ENCODE results near the gene MBD3L5. TPM values are rescaled to one million over a fixed set of nuclear protein-coding genes. Genes with fewer than 3 reads are reported as not detected.

The MBD3L5 gene
- total RNA-seq, 1 experiment from 2014 or later = not detected

DNA sequence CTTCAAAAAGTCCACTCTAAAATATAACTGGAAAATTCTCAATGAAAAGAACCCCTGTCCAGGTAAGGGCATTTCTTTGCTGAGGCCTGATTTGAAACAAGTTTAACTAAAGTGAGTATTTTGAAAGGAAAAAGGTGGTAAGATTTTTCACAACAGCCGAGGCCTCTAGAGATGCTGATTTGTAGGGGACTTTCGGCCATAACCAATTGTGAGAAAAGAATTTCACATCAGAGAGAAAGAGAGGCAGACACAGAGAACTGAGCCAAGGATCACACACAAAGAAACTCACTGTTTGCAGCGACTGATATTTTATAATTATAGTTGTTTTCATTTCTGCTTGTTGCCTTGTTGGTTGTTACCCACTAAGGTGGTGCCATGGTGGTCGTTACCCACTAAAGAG, 33.6 kb upstream of the MBD3L5 start:
- no peak overlapping the region for H3T11ph ChIP-seq (ENCODE audit: low read length)
- no peak overlapping the region for H3K4me2 ChIP-seq (ENCODE audit: insufficient read depth, insufficient read length, low read length)
- no peaks in the 10 kb centered on the region for H3K79me1 ChIP-seq (ENCODE audit: insufficient read depth, low read depth, low read length, poor library complexity, severe bottlenecking)
- no peaks in the 10 kb centered on the region for H3K4me1 ChIP-seq (ENCODE audit: insufficient read depth, low read length)
- Mint-ChIP-seq H3K27ac (no peak overlapping the region), H3K4me1 (no peaks in the 10 kb centered on the region), H3K9me3 (peaks cover 81 to 85% of the 10 kb centered on the region in 2 experiments), H3K4me3 (no peak overlapping the region), H3K36me3 (ENCODE audit: insufficient read depth in 1 of 3, low read depth in 3 of 3) (peaks cover 7 to 44% (median 10%) of the 10 kb centered on the region in 3 experiments; a peak in 5 of 7 replicates), H3K27me3 (ENCODE audit: low read depth) (no peaks in the 10 kb centered on the region; the same call in 1 of the 2 replicates)
- no peak overlapping the region for H3K9ac ChIP-seq (ENCODE audit: extremely low read depth, insufficient read length, low read length)
- H3K23me2 ChIP-seq (ENCODE audit: insufficient read length, low read depth, low read length, poor library complexity, severe bottlenecking) = no peaks in the 10 kb centered on the region
- no peak overlapping the region for H3K27ac ChIP-seq (ENCODE audit: insufficient read length, low read depth, low read length)
- H2AK5ac ChIP-seq (ENCODE audit: insufficient read length, low read length) = no peak overlapping the region
- H3K23ac ChIP-seq (ENCODE audit: insufficient read length, low read depth, low read length) = no peak overlapping the region
- no peak overlapping the region for H3K56ac ChIP-seq (ENCODE audit: insufficient read length, low read depth, low read length)
- no peak overlapping the region for H2BK15ac ChIP-seq (ENCODE audit: low read depth, low read length)
- H4K5ac ChIP-seq (ENCODE audit: insufficient read length, low read depth, low read length) = no peak overlapping the region
- no peaks in the 10 kb centered on the region for H3K27me3 ChIP-seq (ENCODE audit: insufficient read depth, low read length)
- no peaks in the 10 kb centered on the region for H3K79me2 ChIP-seq (ENCODE audit: insufficient read depth, low read length)
- no peak for TF ChIP-seq CTCF (conservative IDR thresholded peaks at IDR 0.05)
- H2AFZ ChIP-seq (ENCODE audit: low read length) = no peak overlapping the region
- H4K8ac ChIP-seq (replicated peaks; ENCODE audit: insufficient read length, low read depth, low read length) = no peak overlapping the region
- no peak for DNase-seq
- no peak overlapping the region for H2BK12ac ChIP-seq (ENCODE audit: insufficient read length, low read depth, low read length)
- no peaks in the 10 kb centered on the region for H4K20me1 ChIP-seq (ENCODE audit: control insufficient read depth, insufficient read depth, insufficient read length)
- no peak overlapping the region for H2BK20ac ChIP-seq (ENCODE audit: low read depth, low read length, poor library complexity, severe bottlenecking)
- H3K4ac ChIP-seq (ENCODE audit: low read depth, low read length) = no peak overlapping the region
- H2BK120ac ChIP-seq (ENCODE audit: low read depth, low read length, poor library complexity, severe bottlenecking) = no peak overlapping the region
- H2BK5ac ChIP-seq (ENCODE audit: insufficient read length, low read length) = no peak overlapping the region
- H3K9me3 ChIP-seq (ENCODE audit: control insufficient read depth, low read depth, low read length) = peaks cover 64% of the 10 kb centered on the region
- H3K14ac ChIP-seq (ENCODE audit: insufficient read depth, low read length) = no peak overlapping the region
- no peak overlapping the region for H4K91ac ChIP-seq (ENCODE audit: insufficient read length, low read depth, low read length)
- WGBS (ENCODE audit: extremely low coverage, insufficient read length, low lambda C conversion rate) = no CpG with 5 or more reads among the region's 4 CpGs
- H3K18ac ChIP-seq (ENCODE audit: insufficient read length, low read depth, low read length) = no peak overlapping the region

Data from H9 (cell line).